ENCODE measurements around the gene ATP9A. TPM values are rescaled to one million over a fixed set of nuclear protein-coding genes. Genes with fewer than 3 reads are reported as not detected.

The ATP9A gene
- total RNA-seq, 1 experiment from 2014 or later = 12.1 TPM

DNA sequence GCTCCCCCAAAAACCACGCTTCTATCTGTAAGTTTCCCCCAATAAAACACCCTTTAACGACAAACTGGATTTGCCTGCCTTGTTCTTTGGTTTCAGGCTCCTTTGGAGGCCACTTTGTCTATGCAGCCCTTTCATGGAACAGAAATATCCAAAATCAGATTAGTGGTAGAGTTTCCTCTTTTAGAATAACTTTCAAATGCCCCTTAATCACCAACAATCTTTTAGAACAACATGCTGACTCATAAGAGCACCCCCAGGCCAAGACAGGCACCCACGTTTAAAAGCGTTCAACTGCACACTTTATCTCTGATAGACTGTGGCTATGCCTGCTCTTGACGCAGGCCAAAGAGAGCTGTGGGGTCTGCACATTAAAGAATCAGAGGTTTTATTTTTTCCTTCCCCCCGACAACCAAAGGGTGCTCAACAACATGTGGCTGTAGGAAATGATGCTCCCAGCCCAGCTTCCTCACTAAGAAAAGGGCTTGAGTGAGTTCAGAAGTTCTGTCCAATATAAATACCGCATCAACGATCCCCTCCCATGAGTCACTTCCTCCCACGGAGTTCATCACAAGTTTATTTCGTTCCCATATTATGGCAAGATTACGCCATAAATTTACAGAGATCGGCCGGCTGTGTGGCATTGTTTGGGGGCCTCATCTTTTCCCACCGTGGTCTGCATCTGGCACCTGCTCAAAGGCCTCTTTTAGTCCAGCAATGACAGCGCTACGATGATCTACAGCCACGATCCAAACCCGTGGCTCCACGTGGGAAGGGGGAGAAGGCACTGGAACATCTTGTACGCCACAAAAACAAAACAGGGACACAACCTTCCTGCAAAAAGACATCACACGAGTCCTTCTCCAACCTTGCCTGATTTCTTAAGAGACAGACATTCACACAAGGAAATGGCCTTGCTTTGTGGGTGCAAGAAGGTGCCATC, 136.9 kb downstream of the ATP9A start:
- Histone ChIP-seq H3K9ac (ENCODE audit: extremely low read depth, insufficient read length, low read length) (no peak overlapping the region), H3K27me3 (ENCODE audit: insufficient read depth, low read length) (no peaks in the 10 kb centered on the region), H3K79me2 (ENCODE audit: insufficient read depth, low read length) (no peaks in the 10 kb centered on the region), H2BK120ac (ENCODE audit: low read depth, low read length, poor library complexity, severe bottlenecking) (no peak overlapping the region), H2BK20ac (ENCODE audit: low read depth, low read length, poor library complexity, severe bottlenecking) (no peak overlapping the region), H3K23ac (ENCODE audit: insufficient read length, low read depth, low read length) (no peak overlapping the region), H3K18ac (ENCODE audit: insufficient read length, low read depth, low read length) (no peak overlapping the region), H2BK5ac (ENCODE audit: insufficient read length, low read length) (no peak overlapping the region), H3K27ac (ENCODE audit: insufficient read length, low read depth, low read length) (no peak overlapping the region), H2BK12ac (ENCODE audit: insufficient read length, low read depth, low read length) (no peak overlapping the region), H3K79me1 (ENCODE audit: insufficient read depth, low read depth, low read length, poor library complexity, severe bottlenecking) (no peaks in the 10 kb centered on the region), H2BK15ac (ENCODE audit: low read depth, low read length) (no peak overlapping the region), H3T11ph (ENCODE audit: low read length) (no peak overlapping the region), H2AFZ (ENCODE audit: low read length) (no peak overlapping the region), H4K20me1 (ENCODE audit: control insufficient read depth, insufficient read depth, insufficient read length) (no peaks in the 10 kb centered on the region), H3K9me3 (ENCODE audit: control insufficient read depth, low read depth, low read length) (no peaks in the 10 kb centered on the region), H3K4me2 (ENCODE audit: insufficient read depth, insufficient read length, low read length) (no peak overlapping the region), H4K5ac (ENCODE audit: insufficient read length, low read depth, low read length) (no peak overlapping the region), H3K4ac (ENCODE audit: low read depth, low read length) (no peak overlapping the region), H3K56ac (ENCODE audit: insufficient read length, low read depth, low read length) (no peak overlapping the region), H4K91ac (ENCODE audit: insufficient read length, low read depth, low read length) (no peak overlapping the region), H3K4me1 (ENCODE audit: insufficient read depth, low read length) (no peaks in the 10 kb centered on the region), H3K23me2 (ENCODE audit: insufficient read length, low read depth, low read length, poor library complexity, severe bottlenecking) (no peaks in the 10 kb centered on the region), H3K14ac (ENCODE audit: insufficient read depth, low read length) (no peak overlapping the region), H2AK5ac (ENCODE audit: insufficient read length, low read length) (no peak overlapping the region), H4K8ac (replicated peaks; ENCODE audit: insufficient read length, low read depth, low read length) (no peak overlapping the region)
- Mint-ChIP-seq H3K27me3 (ENCODE audit: low read depth) (no peaks in the 10 kb centered on the region; the same call in 1 of the 2 replicates), H3K4me1 (no peaks in the 10 kb centered on the region), H3K27ac (peak overlapping the region in 2 of 3 experiments; percentile 8 to 81; a peak in 3 of 7 replicates), H3K36me3 (ENCODE audit: insufficient read depth in 1 of 3, low read depth in 3 of 3) (no peaks in the 10 kb centered on the region), H3K4me3 (no peak overlapping the region), H3K9me3 (no peaks in the 10 kb centered on the region)
- TF ChIP-seq, protein P1, sequence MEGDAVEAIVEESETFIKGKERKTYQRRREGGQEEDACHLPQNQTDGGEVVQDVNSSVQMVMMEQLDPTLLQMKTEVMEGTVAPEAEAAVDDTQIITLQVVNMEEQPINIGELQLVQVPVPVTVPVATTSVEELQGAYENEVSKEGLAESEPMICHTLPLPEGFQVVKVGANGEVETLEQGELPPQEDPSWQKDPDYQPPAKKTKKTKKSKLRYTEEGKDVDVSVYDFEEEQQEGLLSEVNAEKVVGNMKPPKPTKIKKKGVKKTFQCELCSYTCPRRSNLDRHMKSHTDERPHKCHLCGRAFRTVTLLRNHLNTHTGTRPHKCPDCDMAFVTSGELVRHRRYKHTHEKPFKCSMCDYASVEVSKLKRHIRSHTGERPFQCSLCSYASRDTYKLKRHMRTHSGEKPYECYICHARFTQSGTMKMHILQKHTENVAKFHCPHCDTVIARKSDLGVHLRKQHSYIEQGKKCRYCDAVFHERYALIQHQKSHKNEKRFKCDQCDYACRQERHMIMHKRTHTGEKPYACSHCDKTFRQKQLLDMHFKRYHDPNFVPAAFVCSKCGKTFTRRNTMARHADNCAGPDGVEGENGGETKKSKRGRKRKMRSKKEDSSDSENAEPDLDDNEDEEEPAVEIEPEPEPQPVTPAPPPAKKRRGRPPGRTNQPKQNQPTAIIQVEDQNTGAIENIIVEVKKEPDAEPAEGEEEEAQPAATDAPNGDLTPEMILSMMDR (conservative IDR thresholded peaks at IDR 0.05) = no peak
- WGBS (ENCODE audit: extremely low coverage, insufficient read length, low lambda C conversion rate) = no CpG with 5 or more reads among the region's 21 CpGs
- no peak for DNase-seq

All from H9 (cell line).